KOPT-K1 (cell line): ENCODE results near the gene BRF1.
"Not testable (repeated sequence)": the region's sequence is repeated elsewhere in the genome, so short reads cannot be mapped to it uniquely, and the experiment has no call there.

ENCODE experiments used
- H3K27ac ChIP-seq: fragments of 200-600 bp; sonication (generic); 2 replicates; pipeline ENCODE4 v1.5.1; 2016; ENCODE audit warnings: antibody characterized with exemption, mild to moderate bottlenecking, low read depth, low read length; ENCODE audit not compliant: poor library complexity, severe bottlenecking
- H3K36me3 ChIP-seq: fragments of 200-600 bp; sonication (generic); 2 replicates; pipeline ENCODE4 v1.5.1; 2017; ENCODE audit warnings: antibody characterized with exemption, mild to moderate bottlenecking, low read length, moderate library complexity; ENCODE audit not compliant: insufficient read depth
- H3K9me3 ChIP-seq: fragments of 200-600 bp; sonication (generic); 2 replicates; pipeline ENCODE4 v1.5.1; 2017; ENCODE audit warnings: antibody characterized with exemption, low read length, mild to moderate bottlenecking; ENCODE audit not compliant: insufficient read depth, poor library complexity, severe bottlenecking

BRF1 gene

DNA sequence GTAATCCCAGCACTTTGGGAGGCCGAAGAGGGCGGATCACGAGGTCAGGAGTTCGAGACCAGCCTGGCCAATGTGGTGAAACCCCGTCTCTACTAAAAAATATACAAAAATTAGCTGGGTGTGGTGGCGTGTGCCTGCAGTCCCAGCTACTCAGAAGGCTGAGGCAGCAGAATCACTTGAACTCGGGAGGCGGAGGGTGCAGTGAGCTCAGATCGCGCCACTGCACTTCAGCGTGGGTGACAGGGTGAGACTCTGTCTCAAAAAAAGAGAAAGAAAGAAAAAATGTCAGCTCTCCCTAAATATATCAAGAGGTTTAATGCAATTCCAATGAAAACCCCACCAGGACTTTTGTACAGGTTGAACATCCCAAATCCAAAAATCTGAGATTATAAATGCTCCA, 3.5 kb downstream of the BRF1 start:
- not testable (repeated sequence) for H3K27ac ChIP-seq, H3K36me3 ChIP-seq, H3K9me3 ChIP-seq

DNA sequence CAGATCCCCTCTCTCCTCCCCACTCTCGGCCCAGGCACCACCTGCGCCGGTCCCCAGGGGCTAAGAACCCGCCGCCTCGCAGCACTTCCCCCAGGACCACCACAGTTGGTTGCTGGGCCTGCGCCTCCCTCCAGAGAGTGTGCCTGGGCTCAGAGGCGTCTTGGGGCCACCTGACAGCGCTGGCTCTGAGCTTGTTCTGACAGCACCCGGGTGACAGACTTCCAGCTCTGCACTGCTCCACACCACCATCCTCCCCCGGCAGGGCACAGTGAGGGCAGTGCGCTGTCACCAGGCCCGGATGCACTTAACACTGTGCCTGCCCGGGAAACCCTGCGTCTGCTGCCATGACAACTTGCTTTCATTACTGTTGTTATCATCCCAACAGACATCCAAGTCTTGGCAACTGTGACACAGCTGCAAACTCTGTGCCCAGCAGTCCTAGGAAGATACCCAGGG, 6.6 kb downstream of the BRF1 start:
- Histone ChIP-seq H3K36me3 (no peaks in the 10 kb centered on the region), H3K27ac (no peak overlapping the region), H3K9me3 (no peaks in the 10 kb centered on the region)

DNA sequence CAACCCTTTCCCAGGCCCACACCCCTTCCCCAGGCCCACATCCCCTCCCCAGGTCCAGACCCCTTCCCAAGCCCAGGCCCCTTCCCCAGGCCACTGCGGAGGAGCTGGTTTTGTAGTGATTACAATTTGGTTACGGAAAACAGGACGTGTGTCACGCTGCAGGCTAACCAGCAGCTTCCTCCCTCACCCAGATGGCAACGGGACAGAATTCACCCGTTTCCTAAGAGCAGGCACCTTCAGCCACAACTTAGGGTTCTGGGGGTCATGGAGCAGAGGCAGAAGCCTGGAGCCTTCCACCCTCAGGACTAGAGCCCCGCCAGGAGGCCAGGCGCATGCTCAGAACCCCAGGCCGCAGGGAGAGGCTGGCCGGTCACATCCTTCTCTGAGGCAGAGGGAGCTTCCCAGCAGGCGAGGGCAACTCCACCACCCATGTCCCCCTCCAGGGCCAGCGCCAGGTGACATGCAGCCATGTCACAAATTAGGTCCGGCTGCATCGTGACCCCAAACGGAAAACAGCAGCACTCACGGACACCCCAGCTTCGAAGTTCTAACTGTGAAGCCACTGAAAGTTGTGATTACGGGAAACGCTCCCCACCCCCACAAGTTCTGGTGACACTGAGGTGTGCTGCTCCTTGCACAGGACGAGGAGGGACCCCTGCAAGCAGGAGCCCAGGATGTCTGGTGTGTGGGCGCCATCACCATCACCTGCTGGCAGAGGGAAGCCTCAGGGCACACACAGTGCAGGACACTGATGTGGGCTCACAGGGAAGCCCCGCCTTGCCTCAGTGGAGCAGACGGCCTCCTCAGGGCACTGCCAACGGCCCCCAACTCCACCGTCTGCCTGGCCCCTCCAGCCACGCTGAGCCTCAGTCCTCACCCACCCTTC, 7.7 kb downstream of the BRF1 start:
- H3K27ac ChIP-seq, result no peak overlapping the region
- no peaks in the 10 kb centered on the region for H3K9me3 ChIP-seq
- no peaks in the 10 kb centered on the region for H3K36me3 ChIP-seq

DNA sequence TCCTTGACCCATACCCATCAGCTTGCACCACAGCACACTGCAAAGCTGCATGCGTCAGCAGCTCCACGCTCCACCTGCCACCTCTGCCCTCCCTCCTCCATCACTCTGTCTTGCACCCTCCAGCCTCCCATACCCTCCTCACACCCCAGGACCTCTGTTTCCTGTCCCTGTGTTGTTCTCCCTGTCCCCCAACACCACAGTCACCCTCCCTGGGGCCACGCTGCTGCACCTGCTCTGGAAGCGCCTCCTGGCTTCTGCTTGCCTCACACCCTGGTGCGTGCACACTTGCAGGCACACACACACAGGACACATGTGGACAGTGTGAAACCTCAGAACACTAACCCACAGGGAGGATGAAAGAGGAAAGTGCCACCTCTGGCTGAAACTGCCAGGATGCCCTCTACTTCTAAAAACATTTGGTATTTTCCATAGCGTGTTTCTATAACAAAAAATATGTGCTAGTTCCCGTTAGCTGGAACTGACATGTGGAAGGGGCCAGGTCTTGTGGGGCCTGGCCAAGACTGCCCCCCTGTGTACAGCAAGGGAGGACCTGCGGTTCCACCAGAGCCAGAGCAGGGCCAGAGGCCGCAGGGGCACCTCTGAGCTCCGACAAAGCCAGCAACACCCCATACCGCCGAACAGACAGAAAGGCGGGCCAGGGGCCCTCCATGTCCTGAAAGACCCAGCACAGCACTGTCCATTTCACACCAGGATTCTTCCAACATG, 10.0 kb downstream of the BRF1 start:
- no peaks in the 10 kb centered on the region for H3K9me3 ChIP-seq
- H3K27ac ChIP-seq, result no peak overlapping the region
- no peaks in the 10 kb centered on the region for H3K36me3 ChIP-seq

DNA sequence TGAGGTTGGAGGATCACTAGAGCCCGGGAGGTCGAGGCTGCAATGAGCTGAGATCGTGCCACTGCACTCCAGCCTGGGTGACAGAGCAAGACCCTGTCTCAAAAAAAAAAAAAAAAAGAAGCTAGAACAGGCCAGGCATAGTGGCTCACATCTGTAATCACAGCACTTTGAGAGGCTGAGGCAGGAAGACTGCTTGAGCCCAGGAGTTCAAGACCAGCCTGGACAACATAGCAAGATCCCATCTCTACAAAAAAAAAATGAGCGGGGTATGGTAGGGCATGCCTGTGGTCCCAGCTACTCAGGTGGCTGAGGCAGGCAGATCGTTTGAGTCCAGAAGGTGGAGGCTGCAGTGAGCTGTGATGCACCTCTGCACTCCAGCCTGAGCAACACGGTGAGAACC, 11.9 kb downstream of the BRF1 start:
- H3K36me3 ChIP-seq, H3K27ac ChIP-seq, H3K9me3 ChIP-seq: not testable (repeated sequence)

DNA sequence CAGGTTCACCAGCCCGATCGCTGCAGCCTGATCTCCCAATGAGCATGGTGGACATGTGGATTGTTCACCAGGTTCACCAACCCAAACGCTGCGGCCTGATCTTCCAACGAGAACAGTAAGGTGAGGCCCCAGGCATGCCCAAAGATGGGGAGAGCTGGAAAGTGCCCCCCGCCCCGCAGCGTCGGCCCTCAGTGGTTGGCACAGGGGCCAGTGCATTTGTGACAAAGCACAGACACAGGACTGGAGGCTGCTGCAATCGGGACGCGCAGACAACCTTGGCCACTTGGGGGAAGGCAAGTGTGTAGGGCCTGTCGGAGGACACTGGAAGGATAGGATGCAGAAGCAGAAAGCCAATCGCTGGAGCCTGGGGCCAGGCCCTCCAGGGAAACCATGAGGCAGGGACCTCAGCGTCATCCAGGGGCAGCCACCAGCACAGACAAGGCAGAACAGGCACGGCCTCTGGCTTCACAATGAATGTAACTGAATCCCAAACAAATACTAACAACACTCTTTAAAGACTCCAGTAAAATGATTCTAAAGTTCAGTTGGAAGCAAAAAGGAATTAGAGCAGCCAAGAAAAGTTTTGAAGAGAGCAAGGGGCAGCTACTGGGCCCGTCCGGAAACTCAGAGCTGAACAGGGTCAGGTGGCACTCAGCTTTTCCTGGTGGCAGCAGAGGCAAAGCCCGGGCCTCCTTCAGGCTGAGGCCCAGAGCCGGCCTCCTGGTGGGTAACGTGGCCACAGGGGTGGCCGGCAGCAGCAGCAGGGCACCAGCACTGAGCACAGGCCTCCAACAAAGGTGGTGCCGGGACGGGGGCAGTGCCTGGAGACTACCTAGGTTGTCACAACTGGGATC, 13.3 kb downstream of the BRF1 start:
- H3K36me3 ChIP-seq, result peaks cover 7% of the 10 kb centered on the region; the same call in 1 of the 2 replicates
- H3K9me3 ChIP-seq, result no peaks in the 10 kb centered on the region
- no peak overlapping the region for H3K27ac ChIP-seq

DNA sequence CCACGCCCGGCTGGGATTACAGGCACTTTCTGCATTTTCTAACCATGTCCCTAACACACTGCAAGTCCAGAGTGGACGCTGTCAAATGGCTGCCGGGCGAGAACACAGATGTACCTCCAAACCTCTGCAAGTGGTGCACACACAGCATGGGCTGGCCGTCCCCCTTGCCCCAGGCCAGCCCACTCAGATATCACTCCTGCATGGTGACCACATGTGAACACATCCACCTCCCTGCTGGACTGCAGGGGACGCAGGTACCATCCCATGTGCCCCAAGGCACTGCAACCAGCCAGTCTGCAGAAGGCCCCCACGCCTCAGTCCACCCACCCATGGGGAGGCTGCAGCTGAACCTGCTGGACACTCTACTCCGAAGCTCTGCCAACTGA, 14.0 kb downstream of the BRF1 start:
- Histone ChIP-seq H3K27ac (no peak overlapping the region), H3K9me3 (no peaks in the 10 kb centered on the region), H3K36me3 (peaks cover 7% of the 10 kb centered on the region; the same call in 1 of the 2 replicates)

DNA sequence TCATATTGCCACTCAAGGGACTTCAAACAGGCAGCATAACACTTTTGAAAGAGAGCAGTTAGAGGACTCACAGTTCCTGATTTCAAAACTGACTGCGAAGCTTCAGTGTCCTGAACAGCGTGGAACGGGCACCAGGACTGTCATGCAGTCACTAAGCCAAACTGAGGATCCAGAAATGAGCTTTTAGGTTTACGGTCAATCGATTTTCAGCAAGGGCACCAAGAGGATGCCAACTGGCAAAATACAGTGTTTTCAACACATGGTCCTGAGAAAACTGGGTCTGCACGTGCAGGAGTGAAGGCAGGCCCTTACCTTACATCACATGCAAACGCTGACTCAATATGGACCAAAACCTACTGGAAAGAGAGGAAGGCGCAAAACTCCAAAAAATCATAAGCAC, 15.6 kb downstream of the BRF1 start:
- no peak overlapping the region for H3K27ac ChIP-seq
- H3K9me3 ChIP-seq, result no peaks in the 10 kb centered on the region
- H3K36me3 ChIP-seq, result peaks cover 7% of the 10 kb centered on the region; the same call in 1 of the 2 replicates

DNA sequence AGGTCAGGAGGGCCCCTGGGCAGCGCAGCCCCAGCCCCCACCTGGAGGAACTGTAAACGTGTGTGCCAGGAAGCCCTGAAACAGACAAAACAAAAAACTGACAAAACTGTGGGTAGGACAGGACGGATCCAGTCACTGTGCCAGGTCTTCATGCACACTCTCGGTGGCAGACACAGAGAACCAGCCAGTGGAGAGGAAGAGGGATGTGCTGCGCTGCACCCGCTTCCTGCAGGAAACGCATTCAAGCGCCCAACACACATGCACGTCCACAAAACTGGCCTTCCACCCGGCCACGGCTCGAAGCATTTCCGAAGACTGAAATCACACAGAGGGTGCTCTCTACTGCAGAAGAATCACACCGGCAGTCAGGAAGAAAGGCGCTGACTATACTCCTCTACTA, 16.9 kb downstream of the BRF1 start:
- H3K9me3 ChIP-seq, result no peaks in the 10 kb centered on the region
- peaks cover 7% of the 10 kb centered on the region; the same call in 1 of the 2 replicates for H3K36me3 ChIP-seq
- peak overlapping the region; percentile 32 for H3K27ac ChIP-seq

DNA sequence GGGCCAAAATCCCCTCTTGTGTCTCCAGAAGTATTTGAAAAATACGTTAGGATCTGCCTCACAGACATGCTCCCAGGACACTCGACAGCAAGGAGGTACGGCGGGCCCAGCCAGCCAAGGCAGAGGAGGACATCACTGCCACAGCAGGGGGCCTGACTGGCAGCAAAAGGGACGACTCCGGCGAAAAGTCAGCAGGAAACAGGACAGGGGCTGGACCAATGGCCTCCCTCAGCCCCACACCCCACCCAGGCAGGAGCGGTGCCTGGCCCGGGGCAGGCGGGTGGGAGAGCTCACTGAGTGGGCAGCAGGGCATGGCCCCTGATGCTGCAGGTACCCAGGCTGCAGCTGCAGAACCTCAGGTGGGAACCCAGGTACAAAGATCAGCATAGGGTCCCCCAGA, 17.8 kb downstream of the BRF1 start:
- Histone ChIP-seq H3K27ac (no peak overlapping the region), H3K36me3 (peaks cover 7% of the 10 kb centered on the region; the same call in 1 of the 2 replicates), H3K9me3 (no peaks in the 10 kb centered on the region)

DNA sequence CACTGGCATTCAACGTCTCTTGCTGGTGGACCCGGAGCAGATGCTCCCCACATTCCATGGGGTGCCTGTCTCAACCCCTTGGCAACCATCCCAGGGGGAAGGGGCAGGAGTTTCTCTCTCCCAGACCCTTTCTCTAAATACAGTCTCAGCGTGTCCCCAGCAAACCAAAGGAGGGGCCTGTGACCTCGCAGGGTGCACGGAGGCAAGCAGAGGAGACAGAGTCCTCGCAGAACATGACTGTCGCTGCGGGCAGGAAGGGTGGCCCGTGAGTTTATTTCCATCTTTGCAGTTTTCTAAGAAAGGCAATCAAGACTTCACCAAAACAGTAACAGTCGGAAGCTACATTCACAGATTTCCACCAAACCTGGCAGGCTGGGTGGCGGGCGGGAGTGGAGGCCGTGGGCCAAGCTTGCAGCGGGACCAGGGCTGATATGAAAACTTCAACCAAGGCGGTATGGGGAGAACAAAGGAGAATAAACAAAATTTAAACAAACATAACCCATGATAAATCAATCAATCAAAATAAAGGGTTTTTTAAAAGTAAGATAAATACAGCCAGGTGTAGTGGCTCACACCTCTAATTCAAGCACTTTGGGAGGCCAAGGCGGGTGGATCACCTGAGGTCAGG, 18.6 kb downstream of the BRF1 start:
- no peak overlapping the region for H3K27ac ChIP-seq
- no peaks in the 10 kb centered on the region for H3K9me3 ChIP-seq
- peaks cover 7% of the 10 kb centered on the region; the same call in 1 of the 2 replicates for H3K36me3 ChIP-seq

DNA sequence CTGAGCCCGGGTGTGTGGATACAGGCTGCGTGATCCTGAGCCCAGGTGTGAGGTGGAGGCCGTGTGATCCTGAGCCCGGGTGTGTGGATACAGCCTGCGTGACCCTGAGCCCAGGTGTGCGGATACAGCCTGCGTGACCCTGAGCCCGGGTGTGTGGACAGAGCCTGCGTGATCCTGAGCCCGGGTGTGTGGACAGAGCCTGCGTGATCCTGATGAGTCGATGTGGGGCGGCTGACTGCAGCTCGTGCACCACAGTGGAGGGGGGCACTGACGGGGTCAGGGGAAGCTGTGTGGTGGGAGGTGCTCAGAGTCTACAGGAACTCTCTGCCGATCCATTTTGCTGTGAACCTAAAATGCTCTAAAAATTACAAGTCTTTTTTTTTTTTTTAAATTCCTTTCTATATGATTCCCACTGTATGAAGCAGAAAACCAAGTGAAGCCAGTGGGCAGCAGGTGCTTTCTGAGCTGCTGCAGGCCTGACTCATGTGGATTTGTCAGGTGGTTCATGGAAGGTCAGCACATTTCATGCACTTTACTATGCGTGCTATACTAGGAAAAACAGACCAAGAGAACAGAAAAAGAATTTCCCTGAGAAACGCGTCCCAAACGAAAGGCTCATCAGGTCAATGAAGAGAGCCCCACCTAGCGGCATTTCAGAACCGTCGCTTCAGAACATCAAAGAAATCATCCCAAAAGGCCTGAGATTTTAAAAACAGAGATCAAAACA, 19.3 kb downstream of the BRF1 start:
- Histone ChIP-seq H3K9me3 (no peaks in the 10 kb centered on the region), H3K27ac (no peak overlapping the region), H3K36me3 (peaks cover 7% of the 10 kb centered on the region; the same call in 1 of the 2 replicates)

DNA sequence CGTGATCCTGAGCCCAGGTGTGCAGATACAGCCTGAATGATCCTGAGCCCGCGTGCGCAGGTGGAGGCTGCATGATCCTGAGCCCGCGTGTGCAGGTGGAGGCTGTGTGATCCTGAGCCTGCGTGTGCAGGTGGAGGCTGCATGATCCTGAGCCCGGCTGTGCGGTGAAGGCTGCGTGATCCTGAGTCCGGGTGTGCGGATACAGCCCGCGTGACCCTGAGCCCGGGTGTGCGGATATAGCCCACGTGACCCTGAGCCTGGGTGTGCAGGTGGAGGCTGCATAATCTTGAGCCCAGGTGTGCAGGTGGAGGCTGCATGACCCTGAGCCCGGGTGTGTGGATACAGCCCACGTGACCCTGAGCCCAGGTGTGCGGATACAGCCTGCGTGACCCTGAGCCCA, 20.3 kb downstream of the BRF1 start:
- peaks cover 7% of the 10 kb centered on the region; the same call in 1 of the 2 replicates for H3K36me3 ChIP-seq
- H3K27ac ChIP-seq, result no peak overlapping the region
- no peaks in the 10 kb centered on the region for H3K9me3 ChIP-seq
